Measurements from ENCODE around the gene C1QTNF8. TPM values are rescaled to one million over a fixed set of nuclear protein-coding genes. Genes with fewer than 3 reads are reported as not detected.
A peak's percentile ranks its signal among the peaks of the same experiment; 100 is the strongest.

The C1QTNF8 gene
- total RNA-seq, 1 experiment from 2014 or later = 0.27 TPM

- ChIA-PET CTCF (interaction anchor here (1.0 to 1.3 kb wide), 2 partner anchors 132 to 310 kb away, joined by 3 read pairs; no protein-coding TSS in a partner anchor), POLR2A (no interaction called here), RAD21 (ENCODE audit: low non-redundant PET in 1 of 2, low total read pairs in 2 of 2, uncharacterized antibody in 2 of 2, unreplicated experiment in 2 of 2) (interaction anchor here in 1 of 2 experiments (1.3 kb wide), 1 partner anchor 49 kb away, joined by 3 read pairs; no protein-coding TSS in a partner anchor)
- BruUV-seq (replicated peaks) = no TSS peak
- Histone ChIP-seq H3K9me3 (ENCODE audit: control insufficient read depth in 1 of 2, insufficient read depth in 1 of 2, low read depth in 1 of 2, low read length in 2 of 2) (no peaks in the 10 kb centered on the region), H3K79me2 (ENCODE audit: insufficient read depth, low read length) (no peaks in the 10 kb centered on the region), H3K27ac (ENCODE audit: low read depth, low read length) (no peak overlapping the region), H3K27me3 (ENCODE audit: insufficient read depth, low read length) (no peaks in the 10 kb centered on the region), H3K4me1 (ENCODE audit: control insufficient read depth in 1 of 2, insufficient read depth in 2 of 2, low read length in 2 of 2) (peaks cover 0 to 20% of the 10 kb centered on the region in 2 experiments; a peak in 2 of 4 replicates), H4K20me1 (ENCODE audit: insufficient read depth) (no peaks in the 10 kb centered on the region), H2AFZ (ENCODE audit: low read depth, low read length, poor library complexity, severe bottlenecking) (no peak overlapping the region), H3K4me3 (replicated peaks in 1 of 2; ENCODE audit: low read depth in 1 of 2, low read length in 2 of 2) (no peak overlapping the region), H3K4me2 (ENCODE audit: low read length) (peak overlapping the region; percentile 39), H3K9ac (ENCODE audit: low read length) (no peak overlapping the region), H3K9me2 (ENCODE audit: insufficient read depth) (no peaks in the 10 kb centered on the region), H3K36me3 (ENCODE audit: control insufficient read depth in 1 of 2, insufficient read depth in 2 of 2, low read length in 2 of 2) (no peaks in the 10 kb centered on the region)
- ATAC-seq = peak; percentile 84
- intact Hi-C loops (cut with micrococcal nuclease) = loop anchor here (1.0 kb wide), 1 partner anchor 88 kb away; no protein-coding TSS in a partner anchor
- DNase-seq (ENCODE audit: low read depth, low spot score) = no peak
- TF ChIP-seq ELF1 (IDR thresholded peaks at IDR 0.05; ENCODE audit: borderline replicate concordance, low read depth) = no peak
- TF ChIP-seq CTCF (IDR thresholded peaks at IDR 0.05 in 2 of 3, conservative IDR thresholded peaks at IDR 0.05 in 1 of 3; ENCODE audit: borderline replicate concordance in 1 of 3, insufficient read depth in 1 of 3, low read depth in 2 of 3, low read length in 2 of 3) = peak; percentile 77 to 88 (median 85)
- TF ChIP-seq ZNF274 (IDR thresholded peaks at IDR 0.05; ENCODE audit: low read depth, low read length) = no peak
- no peak; the same call in 1 of the 2 replicates for TF ChIP-seq MAX (IDR thresholded peaks at IDR 0.05)
- TF ChIP-seq EZH2phosphoT487 (IDR thresholded peaks at IDR 0.05; ENCODE audit: borderline replicate concordance) = no peak
- TF ChIP-seq POLR2AphosphoS5 (IDR thresholded peaks at IDR 0.05; ENCODE audit: low read depth, low read length) = no peak
- no peak for TF ChIP-seq ZFX (IDR thresholded peaks at IDR 0.05)
- TF ChIP-seq POLR2A (IDR thresholded peaks at IDR 0.05; ENCODE audit: borderline replicate concordance, extremely low read depth, insufficient read depth, insufficient read length) = no peak
- no peak for TF ChIP-seq EGR1 (IDR thresholded peaks at IDR 0.05; ENCODE audit: low read depth)
- TF ChIP-seq YY1 (IDR thresholded peaks at IDR 0.05; ENCODE audit: extremely low read depth, insufficient replicate concordance, low read depth, low read length) = no peak
- TF ChIP-seq RAD21 (IDR thresholded peaks at IDR 0.05; ENCODE audit: low read depth) = peak; percentile 94
- TF ChIP-seq ATF3 (IDR thresholded peaks at IDR 0.05) = no peak
- TF ChIP-seq REST (IDR thresholded peaks at IDR 0.05; ENCODE audit: low read depth) = no peak
- TF ChIP-seq EZH2 (IDR thresholded peaks at IDR 0.05) = no peak
- TF ChIP-seq SP1 (IDR thresholded peaks at IDR 0.05; ENCODE audit: low read depth) = no peak
- TF ChIP-seq JUND (IDR thresholded peaks at IDR 0.05) = no peak
Measured at GRCh38 chr16:1105888-1106620, 10.0 kb upstream of the C1QTNF8 start.
